H1 (cell line): Measurements from ENCODE around the gene NAV3. TPM values are rescaled to one million over a fixed set of nuclear protein-coding genes. Genes with fewer than 3 reads are reported as not detected.
A peak's percentile ranks its signal among the peaks of the same experiment; 100 is the strongest.

Experiments used
- CTCF ChIA-PET: fragments of 300-600 bp; sonication (Branson Sonifier 250); formaldehyde crosslinking; loops from one replicate; lab custom pipeline; 2021; ENCODE audit not compliant: partially characterized antibody; lab: Charles Lee
- POLR2A ChIA-PET: fragments of 300-600 bp; sonication (Branson Sonifier 250); formaldehyde crosslinking; loops from one replicate; lab custom pipeline; 2021; ENCODE audit warnings: inconsistent platforms; ENCODE audit not compliant: partially characterized antibody; lab: Charles Lee
- DNase-seq, 2 experiments: peaks; one replicate each; pipeline versions ENCODE4 v3.0.0 to v3.0.0-alpha.2; 2010 to 2022; ENCODE audit warnings: low spot score in 2 of 2, low read depth in 1 of 2, mixed read lengths in 1 of 2
- FAIRE-seq: peaks from 2 replicates; lab custom pipeline; 2011; peaks lifted over from hg19 to GRCh38; lab: Jason Lieb, UNC
- H2AFZ ChIP-seq: 2 replicates; pipeline ENCODE4 v1.8.1; 2012; ENCODE audit warnings: low read length, inconsistent platforms
- H2AK5ac ChIP-seq: 2 replicates; pipeline ENCODE4 v1.6.1; 2013; ENCODE audit warnings: low read depth, low read length
- H2BK120ac ChIP-seq: replicated peaks from 2 replicates; pipeline ENCODE3; 2013; ENCODE audit warnings: low read depth, low read length, inconsistent platforms
- H2BK12ac ChIP-seq: 2 replicates; pipeline ENCODE4 v1.6.1; 2013; ENCODE audit warnings: low read depth, low read length
- H2BK15ac ChIP-seq: 2 replicates; pipeline ENCODE4 v1.6.1; 2013; ENCODE audit warnings: low read length
- H2BK20ac ChIP-seq: 2 replicates; pipeline ENCODE4 v1.6.1; 2013; ENCODE audit warnings: low read length
- H2BK5ac ChIP-seq: 2 replicates; pipeline ENCODE4 v1.6.1; 2013; ENCODE audit warnings: low read depth, low read length
- H3K14ac ChIP-seq: 2 replicates; pipeline ENCODE4 v1.6.1; 2013; ENCODE audit warnings: inconsistent platforms; ENCODE audit not compliant: insufficient read length
- H3K18ac ChIP-seq: 2 replicates; pipeline ENCODE4 v1.6.1; 2013; ENCODE audit warnings: low read length; ENCODE audit errors: extremely low read depth
- H3K23ac ChIP-seq: 2 replicates; pipeline ENCODE4 v1.6.1; 2013; ENCODE audit warnings: inconsistent platforms; ENCODE audit not compliant: insufficient read length
- H3K23me2 ChIP-seq: 2 replicates; pipeline ENCODE4 v1.6.1; 2013; ENCODE audit warnings: low read depth, low read length
- H3K27ac ChIP-seq: 2 replicates; pipeline ENCODE4 v1.6.1; 2011; ENCODE audit warnings: low read depth, low read length, inconsistent platforms
- H3K27me3 ChIP-seq, 4 experiments: replicated peaks in 1 of 4; 1 replicate in 1 of 4; 2 replicates in 3 of 4; pipeline versions ENCODE4 v1.6.1 to v1.8.1; 2011 to 2013; ENCODE audit warnings: low read length in 3 of 4, mild to moderate bottlenecking in 3 of 4, inconsistent platforms in 2 of 4, mixed read lengths in 2 of 4, moderate library complexity in 1 of 4; ENCODE audit not compliant: control insufficient read depth in 3 of 4, insufficient read depth in 3 of 4; ENCODE audit errors: extremely low read depth in 1 of 4
- H3K36me3 ChIP-seq, 4 experiments: 2 replicates each; pipeline versions ENCODE4 v1.6.1 to v1.8.1; 2011 to 2013; ENCODE audit warnings: mild to moderate bottlenecking in 4 of 4, low read length in 3 of 4, moderate library complexity in 2 of 4, control low read depth in 1 of 4, inconsistent platforms in 1 of 4; ENCODE audit not compliant: insufficient read depth in 4 of 4, control insufficient read depth in 2 of 4
- H3K4ac ChIP-seq: replicated peaks from 2 replicates; pipeline ENCODE3; 2013; ENCODE audit warnings: low read length, low read depth, mixed read lengths, inconsistent platforms; ENCODE audit not compliant: insufficient read length
- H3K4me1 ChIP-seq, 4 experiments: replicated peaks in 1 of 4; 1 replicate in 1 of 4; 2 replicates in 3 of 4; pipeline versions ENCODE4 v1.6.1 to v1.8.1; 2011 to 2013; ENCODE audit warnings: low read length in 3 of 4, inconsistent platforms in 2 of 4, mixed read lengths in 1 of 4; ENCODE audit not compliant: insufficient read depth in 4 of 4, control insufficient read depth in 3 of 4
- H3K4me2 ChIP-seq, 2 experiments: 2 replicates each; pipeline versions ENCODE4 v1.6.1 to v1.8.1; 2011 to 2013; ENCODE audit warnings: low read depth in 2 of 2, low read length in 2 of 2, control low read depth in 1 of 2, inconsistent platforms in 1 of 2, mild to moderate bottlenecking in 1 of 2; ENCODE audit not compliant: insufficient read depth in 1 of 2
- H3K4me3 ChIP-seq, 4 experiments: fragments of 200-600, 300-600 bp in 1 of 4; sonication (generic), shearing (Covaris generic), sonication (Bioruptor Twin) in 1 of 4; 2 replicates each; pipeline versions ENCODE4 v1.5.1 to v1.8.1; 2011 to 2016; ENCODE audit warnings: low read length in 4 of 4, low read depth in 3 of 4, control low read depth in 2 of 4, inconsistent platforms in 2 of 4, mild to moderate bottlenecking in 2 of 4, mixed read lengths in 1 of 4, moderate library complexity in 1 of 4; ENCODE audit not compliant: insufficient read depth in 2 of 4; ENCODE audit errors: extremely low read depth in 1 of 4
- H3K56ac ChIP-seq: replicated peaks from 2 replicates; pipeline ENCODE3; 2013; ENCODE audit warnings: low read depth, mild to moderate bottlenecking, mixed read lengths, low read length, inconsistent platforms; ENCODE audit not compliant: insufficient read length
- H3K79me1 ChIP-seq: 2 replicates; pipeline ENCODE4 v1.6.1; 2013; ENCODE audit warnings: low read depth, low read length, control low read depth
- H3K79me2 ChIP-seq, 2 experiments: 2 replicates each; pipeline versions ENCODE4 v1.6.1 to v1.8.1; 2012 to 2013; ENCODE audit warnings: low read length in 2 of 2, mild to moderate bottlenecking in 2 of 2, inconsistent platforms in 1 of 2; ENCODE audit not compliant: insufficient read depth in 2 of 2, control insufficient read depth in 1 of 2
- H3K9ac ChIP-seq, 4 experiments: replicated peaks in 1 of 4; 1 replicate in 1 of 4; 2 replicates in 3 of 4; pipeline versions ENCODE4 v1.6.1 to v1.8.1; 2011 to 2013; ENCODE audit warnings: low read depth in 3 of 4, low read length in 3 of 4, control low read depth in 2 of 4, mild to moderate bottlenecking in 2 of 4, moderate library complexity in 2 of 4, inconsistent platforms in 1 of 4; ENCODE audit errors: extremely low read depth in 1 of 4
- H3K9me3 ChIP-seq, 2 experiments: 2 replicates each; pipeline versions ENCODE4 v1.6.1 to v1.8.1; 2012 to 2013; ENCODE audit warnings: mild to moderate bottlenecking in 2 of 2, moderate library complexity in 2 of 2, control low read depth in 1 of 2, inconsistent platforms in 1 of 2, low read depth in 1 of 2, low read length in 1 of 2, mixed read lengths in 1 of 2; ENCODE audit not compliant: insufficient read depth in 2 of 2
- H4K20me1 ChIP-seq, 2 experiments: replicated peaks in 1 of 2; 2 replicates each; pipeline versions ENCODE3 to v1.8.1; 2011 to 2013; ENCODE audit warnings: inconsistent platforms in 2 of 2, low read length in 2 of 2, mild to moderate bottlenecking in 1 of 2; ENCODE audit not compliant: insufficient read depth in 2 of 2, control insufficient read depth in 1 of 2
- H4K5ac ChIP-seq: 2 replicates; pipeline ENCODE4 v1.6.1; 2013; ENCODE audit warnings: low read length, low read depth, mixed read lengths, inconsistent platforms; ENCODE audit not compliant: insufficient read length
- H4K8ac ChIP-seq: 2 replicates; pipeline ENCODE4 v1.8.0; 2013; ENCODE audit warnings: mild to moderate bottlenecking, moderate library complexity, low read length, inconsistent platforms; ENCODE audit not compliant: insufficient read depth; ENCODE audit errors: extremely low read depth
- H4K91ac ChIP-seq: replicated peaks from 2 replicates; pipeline ENCODE3; 2013; ENCODE audit warnings: low read length, mixed read lengths, inconsistent platforms; ENCODE audit not compliant: insufficient read length
- BACH1 ChIP-seq: IDR thresholded peaks from 2 replicates; pipeline ENCODE4 v1.6.1; 2012; ENCODE audit warnings: low read length, improper control_type of control experiment
- MAX ChIP-seq: IDR thresholded peaks from 2 replicates; pipeline ENCODE4 v1.6.1; 2012; ENCODE audit warnings: inconsistent platforms
- RAD21 ChIP-seq, 2 experiments: IDR thresholded peaks in 1 of 2; conservative IDR thresholded peaks in 1 of 2; 2 replicates each; pipeline ENCODE4 v1.6.1; 2011; ENCODE audit warnings: low read depth in 2 of 2, low read length in 2 of 2, improper control_type of control experiment in 1 of 2, inconsistent platforms in 1 of 2, mild to moderate bottlenecking in 1 of 2, moderate library complexity in 1 of 2
- WGBS, 2 experiments: shearing (Covaris generic) in 1 of 2; methylation state at CpG; one replicate each; pipeline versions ENCODE4 v1.1.6 to v1.1.7; 2013 to 2015; ENCODE audit warnings: low lambda C conversion rate in 2 of 2, mixed read lengths in 2 of 2, inconsistent platforms in 1 of 2, low coverage in 1 of 2, missing lambda C conversion rate in 1 of 2; ENCODE audit not compliant: insufficient replicate concordance in 2 of 2, insufficient coverage in 1 of 2, insufficient read length in 1 of 2; ENCODE audit errors: extremely low coverage in 1 of 2, missing lambda C conversion rate in 1 of 2; 5-methylcytosine and 5-hydroxymethylcytosine counted together
- polyA plus RNA-seq, 7 experiments: library from polyadenylated mRNA; depleted of rRNA in 3 of 7; stranded (reverse) in 5 of 7; unstranded in 2 of 7; fragments of >200 nt in 5 of 7; fragments of 200-250 nt in 2 of 7; gene quantifications; 1 replicate in 5 of 7; 2 replicates in 1 of 7; 4 replicates in 1 of 7; pipeline versions ENCODE4 v1.2.1 to v1.2.3, GENCODE V29; 2011 to 2013; ENCODE audit warnings: missing spikeins in 2 of 7, mixed read lengths in 2 of 7
- total RNA-seq: library from RNA; stranded (reverse); fragmentation: NEBNext Ultra II Directional; extraction: Animal tissue kit (Norgen Biotek cat#: 25700); gene quantifications from 2 replicates; pipeline ENCODE4 v1.2.1, GENCODE V29; 2021

Gene NAV3
- total and polyA plus RNA-seq, 2 of the 8 experiments (the other 6 are each of a cell fraction or from before 2014, with no cell fraction given): 0.47 to 5.0 TPM

- POLR2A ChIA-PET: no interaction called here
- Histone ChIP-seq H2AFZ (peak overlapping the region; percentile 43; the same call in 1 of the 2 replicates), H3K27ac (no peak overlapping the region), H2BK120ac (no peak overlapping the region), H4K20me1 (no peaks in the 10 kb centered on the region), H3K4ac (no peak overlapping the region), H3K79me1 (no peaks in the 10 kb centered on the region), H2BK20ac (no peak overlapping the region), H3K9ac (no peak overlapping the region), H4K91ac (no peak overlapping the region), H3K56ac (no peak overlapping the region), H3K27me3 (no peaks in the 10 kb centered on the region), H4K5ac (no peak overlapping the region), H3K9me3 (no peaks in the 10 kb centered on the region), H3K79me2 (no peaks in the 10 kb centered on the region), H2BK12ac (no peak overlapping the region), H3K18ac (no peak overlapping the region), H3K14ac (no peak overlapping the region), H3K4me3 (no peak overlapping the region), H2BK5ac (no peak overlapping the region), H4K8ac (no peak overlapping the region), H3K23ac (no peak overlapping the region), H3K4me2 (no peak overlapping the region), H2AK5ac (no peak overlapping the region), H2BK15ac (no peak overlapping the region), H3K36me3 (no peaks in the 10 kb centered on the region), H3K4me1 (no peaks in the 10 kb centered on the region), H3K23me2 (no peaks in the 10 kb centered on the region)
- CTCF ChIA-PET: interaction anchor here (0.7 to 1.3 kb wide), 5 partner anchors 7 to 219 kb away, joined by 3 to 5 read pairs (median 3); no protein-coding TSS in a partner anchor
- FAIRE-seq (no peak), DNase-seq (peak in 1 of 2 experiments; percentile 19)
- WGBS, 2 experiments: 92% methylated on average over 1 of the region's 1 CpG; no CpG with 5 or more reads in 1 of the 2 experiments
- TF ChIP-seq RAD21 (IDR thresholded peaks at IDR 0.05 in 1 of 2, conservative IDR thresholded peaks at IDR 0.05 in 1 of 2; ENCODE audit: low read depth in 2 of 2, low read length in 2 of 2) (no peak), BACH1 (peak; percentile 58), MAX (no peak)
Measured at GRCh38 chr12:77940011-77940423, 109.3 kb downstream of the NAV3 start.
